A673 (cell line): ENCODE data around the gene DCUN1D3. TPM values are rescaled to one million over a fixed set of nuclear protein-coding genes. Genes with fewer than 3 reads are reported as not detected.

ENCODE experiments used
- BruUV-seq: library from RNA; stranded (reverse); fragments of 400-500 nt; replicated peaks from 2 replicates; lab custom pipeline; 2021; lab: Mats Ljungman, UMichigan
- CTCF ChIA-PET: fragments of 300-600 bp; sonication (Branson Sonifier 250); formaldehyde crosslinking; loops from one replicate; lab custom pipeline; 2022; ENCODE audit warnings: antibody characterized with exemption; lab: Charles Lee
- POLR2A ChIA-PET: fragments of 300-600 bp; sonication (Branson Sonifier 250); formaldehyde crosslinking; loops from one replicate; lab custom pipeline; 2022; ENCODE audit warnings: antibody characterized with exemption; ENCODE audit not compliant: low non-redundant PET; lab: Charles Lee
- DNase-seq: peaks from one replicate; pipeline ENCODE4 v3.0.0-alpha.2; 2015; ENCODE audit warnings: low spot score
- H3K27ac ChIP-seq: fragments of 200-600 bp; sonication (generic); 2 replicates; pipeline ENCODE4 v1.5.1; 2016; ENCODE audit warnings: mixed run types, low read depth, mild to moderate bottlenecking, mixed read lengths, antibody characterized with exemption, low read length; ENCODE audit not compliant: poor library complexity, severe bottlenecking
- H3K27me3 ChIP-seq: fragments of 200-600 bp; sonication (generic); replicated peaks from 2 replicates; pipeline ENCODE4 v1.6.1; 2017; ENCODE audit warnings: mixed run types, low read depth, mild to moderate bottlenecking, mixed read lengths, antibody characterized with exemption, low read length; ENCODE audit not compliant: insufficient read depth, poor library complexity
- H3K36me3 ChIP-seq: fragments of 200-600 bp; sonication (generic); 2 replicates; pipeline ENCODE4 v1.6.1; 2016; ENCODE audit warnings: mixed run types, mild to moderate bottlenecking, mixed read lengths, antibody characterized with exemption, low read length; ENCODE audit not compliant: insufficient read depth, poor library complexity, severe bottlenecking
- H3K4me1 ChIP-seq: fragments of 200-600 bp; sonication (generic); 2 replicates; pipeline ENCODE4 v1.6.1; 2017; ENCODE audit warnings: mixed run types, mild to moderate bottlenecking, mixed read lengths, antibody characterized with exemption, low read length; ENCODE audit not compliant: insufficient read depth, poor library complexity, severe bottlenecking
- H3K4me3 ChIP-seq: fragments of 200-600 bp; sonication (generic); 2 replicates; pipeline ENCODE4 v1.5.1; 2016; ENCODE audit warnings: low read depth, mixed run types, mild to moderate bottlenecking, mixed read lengths, low read length; ENCODE audit not compliant: poor library complexity, severe bottlenecking
- H3K9me3 ChIP-seq: fragments of 200-600 bp; sonication (generic); 2 replicates; pipeline ENCODE4 v1.6.1; 2016; ENCODE audit warnings: mixed run types, low read depth, mild to moderate bottlenecking, mixed read lengths, antibody characterized with exemption, low read length; ENCODE audit not compliant: poor library complexity, severe bottlenecking
- EZH2 ChIP-seq: fragments of 200-600 bp; sonication (generic); IDR thresholded peaks from 2 replicates; pipeline ENCODE4 v1.6.1; 2017; ENCODE audit warnings: borderline replicate concordance, low read depth, mild to moderate bottlenecking, mixed read lengths, antibody characterized with exemption, low read length; ENCODE audit not compliant: poor library complexity, severe bottlenecking
- intact Hi-C: fragments of 100-400 bp; cut with micrococcal nuclease; formaldehyde crosslinking; loops from one replicate; pipeline ENCODE4 v1.10.0; 2022; ENCODE audit not compliant: unreplicated experiment
- total RNA-seq: library from RNA; stranded (reverse); gene quantifications from 2 replicates; pipeline ENCODE4 v1.2.3, GENCODE V29; 2021
- TF ChIP-seq, protein P1 (sequence below): fragments of 300-800, 200-600 bp; sonication (generic); conservative IDR thresholded peaks from 2 replicates; pipeline ENCODE4 v1.5.1; 2017; ENCODE audit warnings: low read depth, mild to moderate bottlenecking, antibody characterized with exemption, low read length, moderate library complexity, mixed read lengths

The DCUN1D3 gene
- total RNA-seq, 1 experiment from 2014 or later = 12.4 TPM

- no peak overlapping the region for H3K27ac ChIP-seq
- BruUV-seq = no TSS peak
- no peak for DNase-seq
- intact Hi-C loops = loop anchor here (5.0 to 10.0 kb wide), 3 partner anchors 90 to 292 kb away; no protein-coding TSS in a partner anchor
- H3K4me3 ChIP-seq = no peak overlapping the region
- TF ChIP-seq, protein P1, sequence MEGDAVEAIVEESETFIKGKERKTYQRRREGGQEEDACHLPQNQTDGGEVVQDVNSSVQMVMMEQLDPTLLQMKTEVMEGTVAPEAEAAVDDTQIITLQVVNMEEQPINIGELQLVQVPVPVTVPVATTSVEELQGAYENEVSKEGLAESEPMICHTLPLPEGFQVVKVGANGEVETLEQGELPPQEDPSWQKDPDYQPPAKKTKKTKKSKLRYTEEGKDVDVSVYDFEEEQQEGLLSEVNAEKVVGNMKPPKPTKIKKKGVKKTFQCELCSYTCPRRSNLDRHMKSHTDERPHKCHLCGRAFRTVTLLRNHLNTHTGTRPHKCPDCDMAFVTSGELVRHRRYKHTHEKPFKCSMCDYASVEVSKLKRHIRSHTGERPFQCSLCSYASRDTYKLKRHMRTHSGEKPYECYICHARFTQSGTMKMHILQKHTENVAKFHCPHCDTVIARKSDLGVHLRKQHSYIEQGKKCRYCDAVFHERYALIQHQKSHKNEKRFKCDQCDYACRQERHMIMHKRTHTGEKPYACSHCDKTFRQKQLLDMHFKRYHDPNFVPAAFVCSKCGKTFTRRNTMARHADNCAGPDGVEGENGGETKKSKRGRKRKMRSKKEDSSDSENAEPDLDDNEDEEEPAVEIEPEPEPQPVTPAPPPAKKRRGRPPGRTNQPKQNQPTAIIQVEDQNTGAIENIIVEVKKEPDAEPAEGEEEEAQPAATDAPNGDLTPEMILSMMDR = no peak
- TF ChIP-seq EZH2 = no peak
- H3K9me3 ChIP-seq = no peaks in the 10 kb centered on the region
- H3K36me3 ChIP-seq = peaks cover 2% of the 10 kb centered on the region
- H3K27me3 ChIP-seq = no peaks in the 10 kb centered on the region
- POLR2A ChIA-PET = no interaction called here
- no peaks in the 10 kb centered on the region for H3K4me1 ChIP-seq
- CTCF ChIA-PET = no interaction called here
Observed at GRCh38 chr16:20854963-20855362, 45.2 kb downstream of the DCUN1D3 start.

DNA sequence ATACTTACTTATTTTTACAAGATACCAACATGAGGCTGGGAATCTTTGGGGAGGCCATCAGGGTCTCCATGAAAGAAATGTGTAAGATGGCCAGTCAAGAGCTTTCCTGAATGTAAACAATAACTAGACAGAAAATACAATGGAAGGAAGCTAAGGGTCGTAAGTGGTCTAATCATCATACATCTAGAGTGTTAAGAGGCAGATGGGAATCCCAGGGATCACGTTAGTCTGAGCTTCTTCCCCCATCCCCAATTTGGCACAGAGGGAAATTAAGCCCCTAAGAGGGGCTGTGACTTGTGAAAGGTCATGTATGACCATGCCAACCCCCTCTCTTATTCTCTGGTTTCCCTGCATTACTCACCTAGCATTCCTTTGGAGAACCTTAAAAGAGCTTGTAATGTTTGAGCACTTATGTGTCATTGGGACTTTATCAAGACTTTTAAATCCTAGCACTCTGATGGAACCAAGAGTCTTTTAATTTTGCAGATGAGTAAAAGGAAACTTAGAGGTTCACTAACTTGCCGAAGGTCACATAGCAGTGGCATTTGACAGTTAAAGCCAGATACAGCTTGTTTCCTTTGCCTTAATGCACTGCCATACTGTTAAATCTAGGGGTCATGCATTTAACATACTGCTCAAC, 46.1 kb downstream of the DCUN1D3 start:
- Histone ChIP-seq H3K27ac (no peak overlapping the region), H3K9me3 (no peaks in the 10 kb centered on the region), H3K36me3 (no peaks in the 10 kb centered on the region), H3K27me3 (no peaks in the 10 kb centered on the region), H3K4me1 (no peaks in the 10 kb centered on the region), H3K4me3 (no peak overlapping the region)
- CTCF ChIA-PET = no interaction called here
- TF ChIP-seq EZH2 = no peak
- TF ChIP-seq, protein P1 = no peak
- intact Hi-C loops = loop anchor here (5.0 to 10.0 kb wide), 3 partner anchors 91 to 293 kb away; no protein-coding TSS in a partner anchor
- BruUV-seq = no TSS peak
- no peak for DNase-seq
- POLR2A ChIA-PET = no interaction called here

DNA sequence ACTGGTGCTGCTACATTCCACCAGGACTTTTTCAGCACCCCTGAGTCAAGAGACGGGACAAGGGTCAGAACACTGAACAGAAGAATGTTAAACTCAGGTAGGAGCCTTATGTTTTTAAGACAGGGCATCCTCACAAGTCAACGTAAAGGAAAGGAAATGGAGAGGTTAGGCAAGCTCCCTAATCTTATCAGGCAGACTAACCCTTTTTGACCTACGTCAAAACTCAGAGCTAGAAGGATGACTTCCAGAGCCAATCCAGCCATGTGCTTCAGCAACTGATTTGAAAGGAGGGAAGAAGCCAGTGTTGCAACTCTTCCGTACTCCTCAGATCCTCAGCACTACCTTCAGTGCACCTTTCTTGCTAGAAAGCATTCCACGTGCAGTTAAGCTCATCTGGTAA, 47.0 kb downstream of the DCUN1D3 start:
- no peak for DNase-seq
- intact Hi-C loops = loop anchor here (5.0 to 10.0 kb wide), 3 partner anchors 92 to 294 kb away; no protein-coding TSS in a partner anchor
- Histone ChIP-seq H3K27me3 (no peaks in the 10 kb centered on the region), H3K4me3 (no peak overlapping the region), H3K36me3 (no peaks in the 10 kb centered on the region), H3K4me1 (no peaks in the 10 kb centered on the region), H3K27ac (no peak overlapping the region), H3K9me3 (no peaks in the 10 kb centered on the region)
- POLR2A ChIA-PET = no interaction called here
- CTCF ChIA-PET = no interaction called here
- no TSS peak for BruUV-seq
- TF ChIP-seq EZH2 = no peak
